Stomach (tissue), 4 donors: ENCODE data around the gene THTPA.

Experiments
- CTCF ChIP-seq, 7 experiments: fragments of 450-650 bp in 4 of 7; fragments of 200-600 bp in 3 of 7; sonication (generic) in 3 of 7; IDR thresholded peaks; one replicate each; pipeline ENCODE4 v1.5.1; 2016 to 2019; ENCODE audit warnings: antibody characterized with exemption in 7 of 7, control low read depth in 2 of 7, mild to moderate bottlenecking in 1 of 7
- POLR2A ChIP-seq, 4 donors: fragments of 450-650 bp; IDR thresholded peaks; one replicate each; pipeline ENCODE4 v1.6.1; 2016; ENCODE audit warnings: antibody characterized with exemption in 4 of 4, control low read depth in 2 of 4, mild to moderate bottlenecking in 1 of 4, moderate library complexity in 1 of 4

- no peak for TF ChIP-seq CTCF (IDR thresholded peaks at IDR 0.05)
- no peak for TF ChIP-seq POLR2A (IDR thresholded peaks at IDR 0.05)
Observed at GRCh38 chr14:23565626-23566025, 9.6 kb downstream of the THTPA start.
